ENCODE data around the gene CAMK1D. TPM values are rescaled to one million over a fixed set of nuclear protein-coding genes. Genes with fewer than 3 reads are reported as not detected.
"Not testable (repeated sequence)": the region's sequence is repeated elsewhere in the genome, so short reads cannot be mapped to it uniquely, and the experiment has no call there.

Gene CAMK1D
- total RNA-seq, 1 experiment from 2014 or later: 10.2 TPM

DNA sequence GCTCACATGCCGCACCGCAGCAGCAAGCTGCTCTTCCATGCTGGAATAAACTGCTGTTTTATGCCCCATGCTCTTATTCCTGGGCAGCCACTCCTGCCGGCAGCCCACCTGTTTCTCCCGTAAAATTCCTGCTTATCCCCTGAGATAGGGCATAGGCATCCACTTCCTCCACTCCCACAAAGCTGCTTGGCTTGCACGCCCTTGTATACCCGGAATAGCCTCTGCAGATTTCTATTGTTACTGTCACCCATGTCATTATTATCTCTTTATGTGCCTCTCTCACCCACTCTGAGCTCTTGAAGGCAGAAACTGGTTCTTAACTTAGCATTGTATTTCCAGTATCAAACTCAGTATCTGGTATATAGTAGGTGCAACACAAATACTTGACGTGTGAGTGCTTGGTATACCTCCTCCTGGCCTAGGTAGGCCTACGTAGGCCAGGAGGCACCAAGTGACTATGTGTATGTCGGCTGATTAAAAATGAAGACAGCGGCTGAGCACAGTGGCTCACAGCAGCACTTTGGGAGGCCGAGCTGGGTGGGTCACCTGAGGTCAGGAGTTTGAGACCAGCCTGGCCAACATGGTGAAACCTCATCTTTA, 458.8 kb downstream of the CAMK1D start (continued):
- TF ChIP-seq, protein P1, sequence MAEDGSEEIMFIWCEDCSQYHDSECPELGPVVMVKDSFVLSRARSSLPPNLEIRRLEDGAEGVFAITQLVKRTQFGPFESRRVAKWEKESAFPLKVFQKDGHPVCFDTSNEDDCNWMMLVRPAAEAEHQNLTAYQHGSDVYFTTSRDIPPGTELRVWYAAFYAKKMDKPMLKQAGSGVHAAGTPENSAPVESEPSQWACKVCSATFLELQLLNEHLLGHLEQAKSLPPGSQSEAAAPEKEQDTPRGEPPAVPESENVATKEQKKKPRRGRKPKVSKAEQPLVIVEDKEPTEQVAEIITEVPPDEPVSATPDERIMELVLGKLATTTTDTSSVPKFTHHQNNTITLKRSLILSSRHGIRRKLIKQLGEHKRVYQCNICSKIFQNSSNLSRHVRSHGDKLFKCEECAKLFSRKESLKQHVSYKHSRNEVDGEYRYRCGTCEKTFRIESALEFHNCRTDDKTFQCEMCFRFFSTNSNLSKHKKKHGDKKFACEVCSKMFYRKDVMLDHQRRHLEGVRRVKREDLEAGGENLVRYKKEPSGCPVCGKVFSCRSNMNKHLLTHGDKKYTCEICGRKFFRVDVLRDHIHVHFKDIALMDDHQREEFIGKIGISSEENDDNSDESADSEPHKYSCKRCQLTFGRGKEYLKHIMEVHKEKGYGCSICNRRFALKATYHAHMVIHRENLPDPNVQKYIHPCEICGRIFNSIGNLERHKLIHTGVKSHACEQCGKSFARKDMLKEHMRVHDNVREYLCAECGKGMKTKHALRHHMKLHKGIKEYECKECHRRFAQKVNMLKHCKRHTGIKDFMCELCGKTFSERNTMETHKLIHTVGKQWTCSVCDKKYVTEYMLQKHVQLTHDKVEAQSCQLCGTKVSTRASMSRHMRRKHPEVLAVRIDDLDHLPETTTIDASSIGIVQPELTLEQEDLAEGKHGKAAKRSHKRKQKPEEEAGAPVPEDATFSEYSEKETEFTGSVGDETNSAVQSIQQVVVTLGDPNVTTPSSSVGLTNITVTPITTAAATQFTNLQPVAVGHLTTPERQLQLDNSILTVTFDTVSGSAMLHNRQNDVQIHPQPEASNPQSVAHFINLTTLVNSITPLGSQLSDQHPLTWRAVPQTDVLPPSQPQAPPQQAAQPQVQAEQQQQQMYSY (CRISPR knock-in tag; IDR thresholded peaks at IDR 0.05): no peak
- no peak for TF ChIP-seq NR3C1 (CRISPR knock-in tag; conservative IDR thresholded peaks at IDR 0.05; ENCODE audit: low read depth)

DNA sequence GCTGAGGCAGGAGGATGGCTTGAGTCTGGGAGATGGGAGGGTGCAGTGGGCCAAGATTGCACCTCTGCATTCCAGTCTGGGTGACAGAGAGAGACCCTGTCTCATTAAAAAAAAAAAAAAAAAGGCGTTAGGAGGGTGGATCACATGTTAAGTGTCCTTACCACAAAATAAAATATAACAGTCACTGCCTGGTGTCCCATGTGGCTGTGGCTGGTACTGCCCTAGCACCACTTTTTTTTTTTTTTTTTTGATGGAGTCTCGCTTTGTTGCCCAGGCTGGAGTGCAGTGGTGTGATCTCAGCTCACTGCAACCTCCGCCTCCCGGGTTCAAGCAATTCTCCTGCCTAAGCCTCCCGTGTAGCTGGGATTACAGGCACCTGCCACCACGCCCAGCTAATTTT, 460.7 kb downstream of the CAMK1D start:
- H3K4me1 Mint-ChIP-seq; H3K4me3 Mint-ChIP-seq; H3K9me3 Mint-ChIP-seq; H3K36me3 Mint-ChIP-seq; H3K27ac Mint-ChIP-seq; H3K27me3 Mint-ChIP-seq (ENCODE audit: low read depth); DNase-seq (ENCODE audit: low spot score): not testable (repeated sequence)
- POLR2A ChIA-PET: interaction anchor here (0.7 kb wide), 1 partner anchor 229 kb away, joined by 3 read pairs; no protein-coding TSS in a partner anchor
- CTCF ChIA-PET: interaction anchor here (0.6 to 1.1 kb wide), 5 partner anchors 13 to 149 kb away, joined by 3 to 5 read pairs (median 3); no protein-coding TSS in a partner anchor
- ATAC-seq: peak; percentile 50

DNA sequence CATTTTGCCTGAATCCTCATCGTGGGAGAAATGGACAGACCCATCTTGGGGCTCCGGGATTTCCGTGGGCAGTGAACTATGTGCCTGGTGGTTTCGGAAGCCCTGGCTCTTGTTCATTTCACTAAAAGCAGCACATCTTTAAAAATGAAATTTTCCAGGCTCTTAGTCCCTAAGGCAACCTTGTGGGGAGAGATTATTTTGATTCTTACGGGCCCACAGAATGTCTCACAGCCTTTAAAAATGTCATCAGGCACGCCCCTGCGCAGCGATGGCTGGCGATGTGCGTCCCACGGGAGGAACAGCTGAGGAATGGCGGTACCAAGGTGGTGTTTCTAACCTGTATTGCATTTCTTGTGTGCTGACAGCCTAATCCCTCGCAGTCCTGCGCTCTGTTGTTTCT, 462.5 kb downstream of the CAMK1D start:
- TF ChIP-seq KAT7 (CRISPR knock-in tag; IDR thresholded peaks at IDR 0.05; ENCODE audit: borderline replicate concordance): no peak
- Mint-ChIP-seq H3K36me3 (no peaks in the 10 kb centered on the region; the same call in 1 of the 2 replicates), H3K4me3 (no peak overlapping the region), H3K27ac (no peak overlapping the region), H3K9me3 (peaks cover 6% of the 10 kb centered on the region; the same call in 1 of the 2 replicates), H3K4me1 (no peaks in the 10 kb centered on the region), H3K27me3 (ENCODE audit: low read depth) (no peaks in the 10 kb centered on the region)
- ChIA-PET CTCF (no interaction called here), POLR2A (no interaction called here)
- no peak for ATAC-seq
- DNase-seq (ENCODE audit: low spot score): no peak

DNA sequence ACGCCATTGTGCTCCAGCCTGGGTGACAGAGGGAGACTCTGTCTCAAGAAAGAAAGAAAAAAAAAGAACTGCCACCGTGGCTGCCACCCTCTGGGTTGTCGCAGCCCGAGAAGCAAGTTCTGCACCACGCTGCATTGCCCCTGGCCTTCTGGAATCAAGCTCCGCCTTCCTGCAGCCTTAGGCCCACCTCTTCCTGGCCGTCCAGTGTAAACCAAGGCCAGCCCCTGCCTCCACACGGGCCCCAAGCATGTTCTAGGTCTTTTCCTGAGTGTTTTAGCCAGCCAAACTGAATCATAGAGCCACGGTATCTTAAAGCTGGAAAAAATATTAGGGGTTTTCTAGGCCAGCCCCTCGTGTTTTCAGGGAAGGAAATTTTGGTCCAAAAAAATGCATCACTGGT, 463.2 kb downstream of the CAMK1D start:
- CTCF ChIA-PET: interaction anchor here (0.6 to 1.2 kb wide), 4 partner anchors 12 to 31 kb away, joined by 3 read pairs; no protein-coding TSS in a partner anchor
- no peak for DNase-seq (ENCODE audit: low spot score)
- Mint-ChIP-seq H3K9me3 (peaks cover 6% of the 10 kb centered on the region; the same call in 1 of the 2 replicates), H3K4me1 (no peaks in the 10 kb centered on the region), H3K27me3 (ENCODE audit: low read depth) (no peaks in the 10 kb centered on the region), H3K27ac (no peak overlapping the region), H3K4me3 (no peak overlapping the region), H3K36me3 (no peaks in the 10 kb centered on the region; the same call in 1 of the 2 replicates)
- peak; percentile 76 for ATAC-seq
- POLR2A ChIA-PET: interaction anchor here (1.0 kb wide), 1 partner anchor 88 kb away, joined by 3 read pairs; no protein-coding TSS in a partner anchor
- TF ChIP-seq RORB (CRISPR knock-in tag; IDR thresholded peaks at IDR 0.05) (no peak), JAZF1 (CRISPR knock-in tag; IDR thresholded peaks at IDR 0.05) (no peak), CREM (CRISPR knock-in tag; IDR thresholded peaks at IDR 0.05) (no peak), ATF1 (CRISPR knock-in tag; IDR thresholded peaks at IDR 0.05) (no peak), EMX1 (CRISPR knock-in tag; IDR thresholded peaks at IDR 0.05) (no peak), CBFB (CRISPR knock-in tag; IDR thresholded peaks at IDR 0.05; ENCODE audit: low read depth) (no peak), TCF7 (CRISPR knock-in tag; IDR thresholded peaks at IDR 0.05; ENCODE audit: low read depth) (no peak)
- TF ChIP-seq, protein P2, sequence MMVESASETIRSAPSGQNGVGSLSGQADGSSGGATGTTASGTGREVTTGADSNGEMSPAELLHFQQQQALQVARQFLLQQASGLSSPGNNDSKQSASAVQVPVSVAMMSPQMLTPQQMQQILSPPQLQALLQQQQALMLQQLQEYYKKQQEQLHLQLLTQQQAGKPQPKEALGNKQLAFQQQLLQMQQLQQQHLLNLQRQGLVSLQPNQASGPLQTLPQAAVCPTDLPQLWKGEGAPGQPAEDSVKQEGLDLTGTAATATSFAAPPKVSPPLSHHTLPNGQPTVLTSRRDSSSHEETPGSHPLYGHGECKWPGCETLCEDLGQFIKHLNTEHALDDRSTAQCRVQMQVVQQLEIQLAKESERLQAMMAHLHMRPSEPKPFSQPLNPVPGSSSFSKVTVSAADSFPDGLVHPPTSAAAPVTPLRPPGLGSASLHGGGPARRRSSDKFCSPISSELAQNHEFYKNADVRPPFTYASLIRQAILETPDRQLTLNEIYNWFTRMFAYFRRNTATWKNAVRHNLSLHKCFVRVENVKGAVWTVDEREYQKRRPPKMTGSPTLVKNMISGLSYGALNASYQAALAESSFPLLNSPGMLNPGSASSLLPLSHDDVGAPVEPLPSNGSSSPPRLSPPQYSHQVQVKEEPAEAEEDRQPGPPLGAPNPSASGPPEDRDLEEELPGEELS (CRISPR knock-in tag; IDR thresholded peaks at IDR 0.05): no peak
- TF ChIP-seq, protein P3, sequence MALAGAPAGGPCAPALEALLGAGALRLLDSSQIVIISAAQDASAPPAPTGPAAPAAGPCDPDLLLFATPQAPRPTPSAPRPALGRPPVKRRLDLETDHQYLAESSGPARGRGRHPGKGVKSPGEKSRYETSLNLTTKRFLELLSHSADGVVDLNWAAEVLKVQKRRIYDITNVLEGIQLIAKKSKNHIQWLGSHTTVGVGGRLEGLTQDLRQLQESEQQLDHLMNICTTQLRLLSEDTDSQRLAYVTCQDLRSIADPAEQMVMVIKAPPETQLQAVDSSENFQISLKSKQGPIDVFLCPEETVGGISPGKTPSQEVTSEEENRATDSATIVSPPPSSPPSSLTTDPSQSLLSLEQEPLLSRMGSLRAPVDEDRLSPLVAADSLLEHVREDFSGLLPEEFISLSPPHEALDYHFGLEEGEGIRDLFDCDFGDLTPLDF (CRISPR knock-in tag; IDR thresholded peaks at IDR 0.05): no peak

All from WTC11 (cell line).